CD4-positive, alpha-beta T cell treated with Interleukin-6 at 100 ng/mL for 8 hours (primary cell): Measurements from ENCODE around the gene FAM241B.

Experiments
- DNase-seq: peaks from one replicate; pipeline ENCODE4 v3.0.0-alpha.2; 2020; ENCODE audit warnings: mixed read lengths, low spot score

The FAM241B gene

GRCh38 chr10:69629897-69630650 is at the start of gene FAM241B:
FAM241B (plus strand) TSS chr10:69630247; CDS start chr10:69631744, 1,497 bp downstream.
- DNase-seq = peak; percentile 74

GRCh38 chr10:69580435-69580834 is 49.6 kb upstream of the FAM241B start:
- no peak for DNase-seq

- DNase-seq = no peak
Measured at GRCh38 chr10:69583106-69583505, 46.9 kb upstream of the FAM241B start.

- DNase-seq = no peak
Measured at GRCh38 chr10:69584624-69585023, 45.4 kb upstream of the FAM241B start.

- no peak for DNase-seq
Measured at GRCh38 chr10:69588358-69588757, 41.7 kb upstream of the FAM241B start.

- no peak for DNase-seq
Measured at GRCh38 chr10:69600761-69601330, 29.2 kb upstream of the FAM241B start.

- DNase-seq = no peak
Measured at GRCh38 chr10:69609077-69609476, 21.0 kb upstream of the FAM241B start.

- no peak for DNase-seq
Measured at GRCh38 chr10:69612760-69613159, 17.3 kb upstream of the FAM241B start.

GRCh38 chr10:69614130-69614529 is 15.9 kb upstream of the FAM241B start:
- DNase-seq = no peak

GRCh38 chr10:69616358-69616757 is 13.7 kb upstream of the FAM241B start:
- no peak for DNase-seq

GRCh38 chr10:69618746-69619145 is 11.3 kb upstream of the FAM241B start:
- DNase-seq = no peak

- DNase-seq = no peak
Measured at GRCh38 chr10:69619626-69620025, 10.4 kb upstream of the FAM241B start.

GRCh38 chr10:69620625-69621024 is 9.4 kb upstream of the FAM241B start:
- no peak for DNase-seq

GRCh38 chr10:69624245-69624786 is 5.7 kb upstream of the FAM241B start:
- no peak for DNase-seq

GRCh38 chr10:69626826-69627225 is 3.2 kb upstream of the FAM241B start:
- DNase-seq = no peak

GRCh38 chr10:69628891-69629290 is 1.2 kb upstream of the FAM241B start:
- no peak for DNase-seq

GRCh38 chr10:69629519-69629896 is 539 bp upstream of the FAM241B start:
- DNase-seq = no peak

GRCh38 chr10:69630651-69631400 is 779 bp downstream of the FAM241B start:
- DNase-seq = no peak

GRCh38 chr10:69631566-69631965 is 1.5 kb downstream of the FAM241B start:
- DNase-seq = no peak

- no peak for DNase-seq
Measured at GRCh38 chr10:69632516-69633199, 2.6 kb downstream of the FAM241B start.

GRCh38 chr10:69633673-69634635 is 3.9 kb downstream of the FAM241B start:
- DNase-seq = no peak
